HFFc6 (cell line): ENCODE results near the gene TMEM260. TPM values are rescaled to one million over a fixed set of nuclear protein-coding genes. Genes with fewer than 3 reads are reported as not detected.
"Not testable (repeated sequence)": the region's sequence is repeated elsewhere in the genome, so short reads cannot be mapped to it uniquely, and the experiment has no call there.

ENCODE experiments used
- DNase-seq: peaks from one replicate; pipeline ENCODE4 v3.0.0-alpha.2; 2018
- H3K27ac Mint-ChIP-seq: 2 replicates; pipeline ENCODE4 v1.8.0; 2020; ENCODE audit warnings: mild to moderate bottlenecking, mixed read lengths
- H3K27me3 Mint-ChIP-seq: 2 replicates; pipeline ENCODE4 v1.8.0; 2021; ENCODE audit warnings: mild to moderate bottlenecking, moderate library complexity, mixed read lengths; ENCODE audit not compliant: insufficient read depth
- H3K36me3 Mint-ChIP-seq: 2 replicates; pipeline ENCODE4 v1.8.0; 2021; ENCODE audit warnings: low read depth, mixed read lengths
- H3K4me1 Mint-ChIP-seq: 2 replicates; pipeline ENCODE4 v1.8.0; 2020; ENCODE audit warnings: low read depth, mixed read lengths
- H3K4me3 Mint-ChIP-seq: 2 replicates; pipeline ENCODE4 v1.8.0; 2020; ENCODE audit warnings: mild to moderate bottlenecking, moderate library complexity, mixed read lengths
- H3K9me3 Mint-ChIP-seq: 2 replicates; pipeline ENCODE4 v1.8.0; 2020; ENCODE audit warnings: mild to moderate bottlenecking, mixed read lengths
- CTCF ChIP-seq: fragments of 200-600 bp; sonication (generic); IDR thresholded peaks from 2 replicates; pipeline ENCODE4 v1.5.0; 2021; ENCODE audit warnings: antibody characterized with exemption, mild to moderate bottlenecking
- total RNA-seq, 6 experiments: library from RNA; stranded (reverse); fragmentation: NEBNext Ultra II Directional; extraction: Animal tissue kit (Norgen Biotek cat#: 25700); gene quantifications; 2 replicates in 1 of 6; 3 replicates in 5 of 6; pipeline ENCODE4 v1.2.3, GENCODE V29; 2021

The TMEM260 gene
- total RNA-seq, 6 experiments from 2014 or later = 14.4 to 21.0 (median 16.3) TPM

- H3K4me1 Mint-ChIP-seq = peaks cover 37% of the 10 kb centered on the region
- peak overlapping the region; percentile 7 for H3K27ac Mint-ChIP-seq
- no peak overlapping the region for H3K4me3 Mint-ChIP-seq
- peaks cover 2% of the 10 kb centered on the region; the same call in 1 of the 2 replicates for H3K27me3 Mint-ChIP-seq
- TF ChIP-seq CTCF = no peak
- peaks cover 6% of the 10 kb centered on the region; the same call in 1 of the 2 replicates for H3K9me3 Mint-ChIP-seq
- H3K36me3 Mint-ChIP-seq = peaks cover 15% of the 10 kb centered on the region
- no peak for DNase-seq
Observed at GRCh38 chr14:56666294-56666693, 86.7 kb downstream of the TMEM260 start.

- Mint-ChIP-seq H3K27ac (peak overlapping the region; percentile 7; the same call in 1 of the 2 replicates), H3K36me3 (peaks cover 15% of the 10 kb centered on the region), H3K27me3 (peaks cover 2% of the 10 kb centered on the region; the same call in 1 of the 2 replicates), H3K9me3 (peaks cover 6% of the 10 kb centered on the region; the same call in 1 of the 2 replicates), H3K4me1 (peaks cover 37% of the 10 kb centered on the region), H3K4me3 (0 out of 2 replicates have a peak overlapping the region, but pooled peaks have one; percentile 10)
- DNase-seq = peak; percentile 30
- no peak for TF ChIP-seq CTCF
Observed at GRCh38 chr14:56666716-56667115, 87.1 kb downstream of the TMEM260 start.

GRCh38 chr14:56667290-56667689, 87.7 kb downstream of the TMEM260 start:
- H3K27me3 Mint-ChIP-seq, H3K9me3 Mint-ChIP-seq, H3K27ac Mint-ChIP-seq, DNase-seq, H3K4me3 Mint-ChIP-seq: not testable (repeated sequence)
- H3K4me1 Mint-ChIP-seq = peaks cover 37% of the 10 kb centered on the region
- H3K36me3 Mint-ChIP-seq = peaks cover 15% of the 10 kb centered on the region

GRCh38 chr14:56676042-56676441, 96.4 kb downstream of the TMEM260 start:
- DNase-seq = no peak
- no peaks in the 10 kb centered on the region for H3K4me1 Mint-ChIP-seq
- H3K27ac Mint-ChIP-seq = no peak overlapping the region
- H3K9me3 Mint-ChIP-seq = peaks cover 2% of the 10 kb centered on the region; the same call in 1 of the 2 replicates
- no peak for TF ChIP-seq CTCF
- no peak overlapping the region for H3K4me3 Mint-ChIP-seq
- H3K27me3 Mint-ChIP-seq = peaks cover 4% of the 10 kb centered on the region
- no peaks in the 10 kb centered on the region for H3K36me3 Mint-ChIP-seq

- Mint-ChIP-seq H3K27ac (no peak overlapping the region), H3K4me1 (no peaks in the 10 kb centered on the region), H3K4me3 (no peak overlapping the region), H3K27me3 (peaks cover 3% of the 10 kb centered on the region), H3K36me3 (no peaks in the 10 kb centered on the region), H3K9me3 (peaks cover 5% of the 10 kb centered on the region; the same call in 1 of the 2 replicates)
- no peak for TF ChIP-seq CTCF
- DNase-seq = no peak
Observed at GRCh38 chr14:56678838-56679237, 99.2 kb downstream of the TMEM260 start.

GRCh38 chr14:56686416-56686815, 106.8 kb downstream of the TMEM260 start:
- DNase-seq = no peak
- Mint-ChIP-seq H3K27ac (no peak overlapping the region), H3K27me3 (peaks cover 5% of the 10 kb centered on the region), H3K4me1 (no peaks in the 10 kb centered on the region), H3K4me3 (no peak overlapping the region), H3K36me3 (no peaks in the 10 kb centered on the region), H3K9me3 (no peaks in the 10 kb centered on the region; the same call in 1 of the 2 replicates)
- no peak for TF ChIP-seq CTCF
